LNCaP clone FGC (cell line): ENCODE data around the gene PABPN1L.

Experiments used
- DNase-seq: peaks from one replicate; pipeline ENCODE4 v3.0.0-alpha.2; 2011; ENCODE audit warnings: low read depth
- H3K4me3 ChIP-seq: 2 replicates; pipeline ENCODE4 v1.5.1; 2011; ENCODE audit warnings: mild to moderate bottlenecking, low read depth, low read length, control low read depth
- CTCF ChIP-seq: IDR thresholded peaks from 2 replicates; pipeline ENCODE4 v1.5.1; 2012; ENCODE audit warnings: mild to moderate bottlenecking; ENCODE audit not compliant: control insufficient read depth, insufficient read depth; ENCODE audit errors: extremely low read depth

PABPN1L gene

GRCh38 chr16:88878967-88879787 is 12.7 kb upstream of the PABPN1L start:
- no peak overlapping the region for H3K4me3 ChIP-seq
- no peak for TF ChIP-seq CTCF
- no peak for DNase-seq

DNA sequence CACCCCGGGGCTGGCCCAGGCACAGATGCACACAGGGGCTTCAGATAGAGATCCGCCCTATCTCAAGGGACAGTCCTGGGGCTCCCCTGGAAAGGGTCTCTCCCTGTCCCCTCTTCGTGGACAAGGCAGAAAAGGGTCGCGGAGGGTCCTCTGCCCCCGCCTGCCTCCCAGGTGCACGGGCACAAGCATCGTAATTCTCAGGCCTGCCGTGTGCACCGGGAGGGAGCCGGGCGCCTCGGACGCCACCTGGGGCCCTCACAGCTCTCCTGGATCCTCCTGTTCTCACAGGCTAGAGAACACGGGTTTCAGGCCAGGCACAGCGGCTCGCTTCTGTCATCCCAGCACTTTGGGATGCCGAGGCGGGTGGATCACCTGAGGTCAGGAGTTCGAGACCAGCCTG is 11.9 kb upstream of the PABPN1L start:
- H3K4me3 ChIP-seq, result no peak overlapping the region
- TF ChIP-seq CTCF, result no peak
- DNase-seq, result no peak

GRCh38 chr16:88877564-88878289 is 11.3 kb upstream of the PABPN1L start:
- TF ChIP-seq CTCF, result no peak
- H3K4me3 ChIP-seq, result no peak overlapping the region
- DNase-seq, result no peak

DNA sequence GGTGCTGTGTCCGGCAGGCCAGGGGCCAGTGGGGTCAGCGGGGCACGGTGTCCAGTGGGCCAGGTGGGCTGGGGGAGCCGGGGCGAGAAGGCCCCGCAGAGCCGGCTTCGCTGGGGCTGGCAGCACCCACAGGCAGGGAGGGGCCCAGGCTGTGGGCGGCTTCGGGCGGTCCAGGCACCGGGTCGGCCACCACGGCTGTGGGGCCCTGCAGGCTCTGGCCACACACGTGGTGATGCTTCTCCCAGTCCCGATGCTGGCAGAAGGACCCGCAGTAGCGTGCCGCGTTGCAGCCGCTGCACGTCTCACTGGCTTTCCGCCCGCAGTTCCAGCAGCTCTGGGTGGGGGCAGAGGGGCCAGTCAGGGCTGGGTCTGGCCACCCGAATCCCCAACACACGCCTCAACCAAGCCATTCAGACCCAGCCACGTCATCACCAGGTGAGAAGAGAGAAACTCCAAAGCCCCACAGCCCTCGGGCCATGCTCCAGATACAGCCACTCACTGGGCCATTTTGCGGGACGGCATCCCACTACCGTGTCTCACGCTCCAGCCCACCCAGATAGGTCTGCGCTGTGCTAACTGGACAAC is 10.6 kb upstream of the PABPN1L start:
- no peak for TF ChIP-seq CTCF
- H3K4me3 ChIP-seq, result no peak overlapping the region
- DNase-seq, result no peak

DNA sequence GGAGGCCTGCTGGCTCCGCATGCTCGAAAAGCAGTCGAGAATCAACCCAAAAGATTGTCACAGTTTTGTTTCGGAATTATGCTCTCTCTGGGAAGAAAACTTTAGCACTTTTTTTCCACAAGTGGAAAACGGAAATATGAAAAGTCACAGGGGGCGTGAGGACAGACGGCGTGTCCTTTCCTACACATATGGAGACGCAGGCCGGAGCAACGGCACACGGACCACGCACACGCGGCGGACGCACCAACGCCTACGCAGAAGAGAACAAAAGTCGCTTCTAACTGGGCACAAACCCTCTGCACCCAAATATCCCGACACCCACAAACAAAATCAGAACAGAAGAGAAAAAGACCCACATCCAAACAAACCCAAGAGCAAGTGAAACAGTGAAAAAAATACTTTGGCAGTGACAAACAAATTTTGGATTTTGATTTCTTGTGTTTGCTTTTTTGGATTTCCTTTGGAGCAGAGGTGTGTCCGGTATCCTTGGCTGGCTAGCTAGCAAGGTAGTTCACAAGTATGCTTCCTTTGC is 9.3 kb upstream of the PABPN1L start:
- no peak for TF ChIP-seq CTCF
- DNase-seq, result no peak
- H3K4me3 ChIP-seq, result no peak overlapping the region

DNA sequence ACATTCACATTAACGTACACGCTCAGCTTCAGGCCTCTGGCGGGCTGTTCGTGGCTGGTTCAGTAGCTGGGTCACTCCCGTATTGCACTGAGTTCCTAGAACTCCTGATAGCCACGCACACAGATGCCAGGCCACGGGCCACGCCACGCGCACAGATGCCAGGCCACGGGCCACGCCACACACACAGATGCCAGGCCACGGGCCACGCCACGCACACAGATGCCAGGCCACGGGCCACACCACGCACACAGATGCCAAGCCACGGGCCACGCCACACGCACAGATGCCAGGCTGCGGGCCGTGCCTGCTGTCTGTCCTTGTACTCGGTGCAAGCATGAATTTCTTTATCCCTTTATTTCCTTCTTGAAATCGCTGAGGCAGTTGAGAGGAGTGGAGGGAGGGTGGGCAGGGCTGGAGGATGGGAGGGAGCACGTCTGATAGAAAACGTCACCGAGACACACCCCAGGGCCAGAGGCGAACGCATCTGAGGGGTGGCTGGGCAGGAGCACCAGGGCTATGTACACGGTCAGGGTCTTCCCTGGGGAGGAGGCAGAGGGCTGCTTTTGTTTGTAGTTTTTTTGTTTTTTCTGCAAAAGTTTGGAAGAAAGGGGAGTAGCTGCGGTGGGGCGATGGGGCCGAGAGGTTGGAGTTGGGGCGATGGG is 8.6 kb upstream of the PABPN1L start:
- H3K4me3 ChIP-seq, result no peak overlapping the region
- no peak for DNase-seq
- no peak for TF ChIP-seq CTCF
